ENCODE results near the gene BAG2. TPM values are rescaled to one million over a fixed set of nuclear protein-coding genes. Genes with fewer than 3 reads are reported as not detected.

Gene BAG2
- total and polyA plus RNA-seq, 7 donors = 5.8 to 17.6 (median 8.3) TPM

DNA sequence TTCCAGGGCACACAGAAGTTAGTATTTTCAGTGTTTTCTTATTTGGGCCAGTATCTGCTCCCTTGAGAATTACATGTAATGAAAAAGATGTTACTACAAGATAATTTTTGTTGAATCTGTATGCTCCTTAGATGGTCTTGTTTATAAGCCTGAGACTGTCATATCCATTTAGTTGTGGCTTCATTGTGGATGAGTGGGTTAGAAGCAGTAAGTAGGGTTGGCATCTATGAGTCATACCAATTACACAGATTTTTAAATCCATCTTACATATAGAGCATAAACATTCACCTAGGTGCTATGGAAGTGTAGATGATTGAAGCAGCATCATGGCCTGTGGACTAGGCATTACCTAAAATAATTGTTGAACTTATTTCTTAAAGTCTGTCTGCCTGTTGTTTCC, 13.5 kb upstream of the BAG2 start:
- H3K36me3 ChIP-seq (ENCODE audit: insufficient read depth in 1 of 2, low read depth in 1 of 2) = peaks cover 4 to 80% of the 10 kb centered on the region in 2 donors
- no peak overlapping the region for H3K4me3 ChIP-seq
- H3K4me1 ChIP-seq = no peaks in the 10 kb centered on the region
- no peak for ATAC-seq
- no peak for DNase-seq
- intact Hi-C loops (cut with DNase I) = loop anchor here in 1 of 2 donors (10.0 kb wide), 1 partner anchor 64 kb away; the partner anchor contains the start of gene ZNF451
- no peaks in the 10 kb centered on the region for H3K27me3 ChIP-seq (ENCODE audit: insufficient read depth in 3 of 3, low read length in 2 of 3)
- H3K27ac ChIP-seq = no peak overlapping the region
- no peaks in the 10 kb centered on the region for H3K9me3 ChIP-seq
- TF ChIP-seq, protein P1, sequence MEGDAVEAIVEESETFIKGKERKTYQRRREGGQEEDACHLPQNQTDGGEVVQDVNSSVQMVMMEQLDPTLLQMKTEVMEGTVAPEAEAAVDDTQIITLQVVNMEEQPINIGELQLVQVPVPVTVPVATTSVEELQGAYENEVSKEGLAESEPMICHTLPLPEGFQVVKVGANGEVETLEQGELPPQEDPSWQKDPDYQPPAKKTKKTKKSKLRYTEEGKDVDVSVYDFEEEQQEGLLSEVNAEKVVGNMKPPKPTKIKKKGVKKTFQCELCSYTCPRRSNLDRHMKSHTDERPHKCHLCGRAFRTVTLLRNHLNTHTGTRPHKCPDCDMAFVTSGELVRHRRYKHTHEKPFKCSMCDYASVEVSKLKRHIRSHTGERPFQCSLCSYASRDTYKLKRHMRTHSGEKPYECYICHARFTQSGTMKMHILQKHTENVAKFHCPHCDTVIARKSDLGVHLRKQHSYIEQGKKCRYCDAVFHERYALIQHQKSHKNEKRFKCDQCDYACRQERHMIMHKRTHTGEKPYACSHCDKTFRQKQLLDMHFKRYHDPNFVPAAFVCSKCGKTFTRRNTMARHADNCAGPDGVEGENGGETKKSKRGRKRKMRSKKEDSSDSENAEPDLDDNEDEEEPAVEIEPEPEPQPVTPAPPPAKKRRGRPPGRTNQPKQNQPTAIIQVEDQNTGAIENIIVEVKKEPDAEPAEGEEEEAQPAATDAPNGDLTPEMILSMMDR (IDR thresholded peaks at IDR 0.05) = no peak

DNA sequence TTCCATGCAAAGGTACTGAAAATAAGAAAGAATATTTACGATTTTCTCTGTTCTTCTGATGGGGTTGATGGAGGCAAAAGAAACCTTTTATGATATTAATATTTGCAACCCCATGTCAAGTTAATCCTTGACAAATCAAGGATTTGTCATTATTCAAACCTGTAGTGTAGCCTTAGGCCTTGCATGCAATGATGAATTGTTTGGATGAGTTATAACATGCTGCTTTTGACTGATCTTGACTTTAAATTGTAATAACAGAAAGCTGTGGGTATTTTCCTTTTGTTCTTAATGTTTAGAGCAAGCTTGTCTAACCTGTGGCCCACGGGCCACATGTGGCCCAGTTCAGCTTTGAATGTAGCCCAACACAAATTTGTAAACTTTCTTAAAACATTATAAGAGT, 13.0 kb upstream of the BAG2 start:
- intact Hi-C loops (cut with DNase I) = loop anchor here in 1 of 2 donors (10.0 kb wide), 1 partner anchor 64 kb away; the partner anchor contains the start of gene ZNF451

DNA sequence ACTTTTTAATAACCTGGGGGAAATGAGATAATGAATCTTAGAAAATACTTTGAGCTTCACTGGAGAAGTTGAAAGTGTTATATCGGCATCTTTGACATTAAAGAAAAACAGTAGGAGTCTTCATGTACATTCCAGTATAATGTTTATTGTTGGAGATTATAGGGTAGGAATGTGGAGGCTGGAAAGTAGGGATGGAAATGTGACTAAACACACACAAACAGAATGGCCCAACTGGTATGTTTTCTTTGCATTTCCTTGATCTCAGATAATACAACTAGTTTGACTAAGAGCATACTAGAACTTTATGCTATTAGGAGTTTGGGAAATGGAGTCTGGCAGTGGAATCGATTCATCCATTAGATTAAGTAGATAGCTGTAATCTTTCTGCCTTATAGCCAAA, 10.1 kb upstream of the BAG2 start:
- Histone ChIP-seq H3K4me3 (no peak overlapping the region), H3K27me3 (ENCODE audit: insufficient read depth in 3 of 3, low read length in 2 of 3) (no peaks in the 10 kb centered on the region), H3K36me3 (ENCODE audit: insufficient read depth in 1 of 2, low read depth in 1 of 2) (peaks cover 0 to 77% of the 10 kb centered on the region in 2 donors), H3K27ac (no peak overlapping the region), H3K4me1 (no peaks in the 10 kb centered on the region), H3K9me3 (peaks cover 13% of the 10 kb centered on the region)
- intact Hi-C loops (cut with DNase I) = loop anchor here in 1 of 2 donors (10.0 kb wide), 1 partner anchor 47 kb away; no protein-coding TSS in a partner anchor
- TF ChIP-seq, protein P1 (IDR thresholded peaks at IDR 0.05) = no peak
- no peak for ATAC-seq
- WGBS, 3 donors = 97% methylated on average over 2 of the region's 2 CpGs
- no peak for DNase-seq

More for the DNA sequence above, 13.0 kb upstream of the BAG2 start:
- no peak overlapping the region for H3K4me3 ChIP-seq
- DNase-seq (no peak), ATAC-seq (no peak)
- H3K9me3 ChIP-seq = no peaks in the 10 kb centered on the region
- H3K36me3 ChIP-seq (ENCODE audit: insufficient read depth in 1 of 2, low read depth in 1 of 2) = peaks cover 4 to 79% of the 10 kb centered on the region in 2 donors
- no peaks in the 10 kb centered on the region for H3K27me3 ChIP-seq (ENCODE audit: insufficient read depth in 3 of 3, low read length in 2 of 3)
- H3K27ac ChIP-seq = no peak overlapping the region
- WGBS, 3 donors = 89 to 97% (median 94%) methylated on average over 2 of the region's 2 CpGs
- no peaks in the 10 kb centered on the region for H3K4me1 ChIP-seq
- TF ChIP-seq, protein P1 (IDR thresholded peaks at IDR 0.05) = no peak

DNA sequence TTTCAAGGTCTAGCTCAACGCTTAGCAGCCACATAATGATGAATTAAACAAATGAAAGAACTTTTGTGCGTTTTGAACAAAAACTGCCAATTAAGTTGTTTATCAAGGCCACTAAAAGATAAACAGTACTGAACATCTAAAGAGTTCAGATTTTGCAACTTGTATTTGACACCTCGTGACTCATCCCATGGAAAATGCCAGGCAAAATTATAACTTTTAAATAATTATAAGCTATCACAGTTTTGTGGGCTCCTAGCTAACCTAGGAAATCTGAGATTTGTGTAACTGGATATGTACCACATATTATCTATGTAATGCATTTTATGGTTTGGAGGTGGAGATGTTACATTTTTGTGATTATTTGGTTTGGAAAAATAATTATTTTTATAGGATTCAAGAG, 9.6 kb upstream of the BAG2 start:
- DNase-seq = no peak
- Histone ChIP-seq H3K36me3 (ENCODE audit: insufficient read depth in 1 of 2, low read depth in 1 of 2) (peaks cover 0 to 77% of the 10 kb centered on the region in 2 donors), H3K9me3 (peaks cover 13% of the 10 kb centered on the region), H3K4me1 (no peaks in the 10 kb centered on the region), H3K4me3 (no peak overlapping the region), H3K27ac (no peak overlapping the region), H3K27me3 (ENCODE audit: insufficient read depth in 3 of 3, low read length in 2 of 3) (no peaks in the 10 kb centered on the region)
- TF ChIP-seq, protein P1 (IDR thresholded peaks at IDR 0.05) = no peak
- ATAC-seq = no peak
- intact Hi-C loops (cut with DNase I) = loop anchor here in 1 of 2 donors (10.0 kb wide), 1 partner anchor 48 kb away; no protein-coding TSS in a partner anchor
- WGBS, 3 donors = 91 to 95% (median 92%) methylated on average over 3 of the region's 3 CpGs

DNA sequence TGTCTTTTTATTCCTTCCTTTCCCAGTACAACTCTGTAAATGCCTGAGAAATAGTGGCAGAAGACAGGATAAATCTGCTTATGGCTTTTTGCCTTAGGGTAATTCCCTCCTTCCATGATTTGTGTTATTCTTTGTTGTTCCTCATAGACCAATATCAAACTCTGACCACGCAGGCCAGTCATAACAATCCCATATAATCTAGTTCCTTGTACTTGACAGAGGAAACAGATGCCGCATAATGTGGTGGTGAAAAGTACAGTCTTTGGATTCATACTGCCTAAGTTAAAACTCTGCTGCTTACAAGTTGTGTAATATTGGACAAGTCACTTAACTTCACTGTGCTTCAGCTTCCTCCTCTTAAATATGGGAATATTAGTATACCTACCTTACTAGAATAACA, 8.2 kb upstream of the BAG2 start:
- 97 to 100% (median 98%) methylated on average over 2 of the region's 2 CpGs for WGBS, 3 donors
- Histone ChIP-seq H3K27ac (no peak overlapping the region), H3K36me3 (ENCODE audit: insufficient read depth in 1 of 2, low read depth in 1 of 2) (peaks cover 0 to 77% of the 10 kb centered on the region in 2 donors), H3K9me3 (peaks cover 13% of the 10 kb centered on the region), H3K27me3 (ENCODE audit: insufficient read depth in 3 of 3, low read length in 2 of 3) (no peaks in the 10 kb centered on the region), H3K4me1 (no peaks in the 10 kb centered on the region), H3K4me3 (no peak overlapping the region)
- ATAC-seq = no peak
- TF ChIP-seq, protein P1 (IDR thresholded peaks at IDR 0.05) = no peak
- no peak for DNase-seq
- intact Hi-C loops (cut with DNase I) = loop anchor here in 1 of 2 donors (10.0 kb wide), 1 partner anchor 49 kb away; no protein-coding TSS in a partner anchor

Data from psoas muscle (tissue), 8 donors.